HCT116 (cell line): ENCODE results near the gene LIPA.

Source experiments
- EZH2phosphoT487 ChIP-seq: fragments of 200-600 bp; IDR thresholded peaks from 2 replicates; pipeline ENCODE4 v1.6.1; 2018; ENCODE audit warnings: antibody characterized with exemption, borderline replicate concordance
- POLR2A ChIP-seq: IDR thresholded peaks from 2 replicates; pipeline ENCODE4 v1.7.0; 2011; ENCODE audit warnings: borderline replicate concordance; ENCODE audit not compliant: insufficient read depth, insufficient read length; ENCODE audit errors: extremely low read depth
- POLR2AphosphoS5 ChIP-seq: IDR thresholded peaks from 2 replicates; pipeline ENCODE4 v1.6.1; 2011; ENCODE audit warnings: mild to moderate bottlenecking, low read depth, low read length, moderate library complexity
- TF ChIP-seq, protein P1 (sequence below): IDR thresholded peaks from 2 replicates; pipeline ENCODE4 v1.6.1; 2012
- TF ChIP-seq, protein P2 (sequence below), 3 experiments: fragments of 200-600 bp in 1 of 3; sonication (generic) in 1 of 3; IDR thresholded peaks in 2 of 3; conservative IDR thresholded peaks in 1 of 3; 2 replicates each; pipeline ENCODE4 v1.5.1; 2012 to 2017; ENCODE audit warnings: low read depth in 2 of 3, low read length in 2 of 3, antibody characterized with exemption in 1 of 3, borderline replicate concordance in 1 of 3, control low read depth in 1 of 3, mild to moderate bottlenecking in 1 of 3, mixed read lengths in 1 of 3, mixed run types in 1 of 3, moderate library complexity in 1 of 3; ENCODE audit not compliant: insufficient read depth in 1 of 3

- TF ChIP-seq, protein P1, sequence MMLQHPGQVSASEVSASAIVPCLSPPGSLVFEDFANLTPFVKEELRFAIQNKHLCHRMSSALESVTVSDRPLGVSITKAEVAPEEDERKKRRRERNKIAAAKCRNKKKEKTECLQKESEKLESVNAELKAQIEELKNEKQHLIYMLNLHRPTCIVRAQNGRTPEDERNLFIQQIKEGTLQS, result no peak
- TF ChIP-seq, protein P2, sequence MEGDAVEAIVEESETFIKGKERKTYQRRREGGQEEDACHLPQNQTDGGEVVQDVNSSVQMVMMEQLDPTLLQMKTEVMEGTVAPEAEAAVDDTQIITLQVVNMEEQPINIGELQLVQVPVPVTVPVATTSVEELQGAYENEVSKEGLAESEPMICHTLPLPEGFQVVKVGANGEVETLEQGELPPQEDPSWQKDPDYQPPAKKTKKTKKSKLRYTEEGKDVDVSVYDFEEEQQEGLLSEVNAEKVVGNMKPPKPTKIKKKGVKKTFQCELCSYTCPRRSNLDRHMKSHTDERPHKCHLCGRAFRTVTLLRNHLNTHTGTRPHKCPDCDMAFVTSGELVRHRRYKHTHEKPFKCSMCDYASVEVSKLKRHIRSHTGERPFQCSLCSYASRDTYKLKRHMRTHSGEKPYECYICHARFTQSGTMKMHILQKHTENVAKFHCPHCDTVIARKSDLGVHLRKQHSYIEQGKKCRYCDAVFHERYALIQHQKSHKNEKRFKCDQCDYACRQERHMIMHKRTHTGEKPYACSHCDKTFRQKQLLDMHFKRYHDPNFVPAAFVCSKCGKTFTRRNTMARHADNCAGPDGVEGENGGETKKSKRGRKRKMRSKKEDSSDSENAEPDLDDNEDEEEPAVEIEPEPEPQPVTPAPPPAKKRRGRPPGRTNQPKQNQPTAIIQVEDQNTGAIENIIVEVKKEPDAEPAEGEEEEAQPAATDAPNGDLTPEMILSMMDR (IDR thresholded peaks at IDR 0.05 in 2 of 3, conservative IDR thresholded peaks at IDR 0.05 in 1 of 3; ENCODE audit: borderline replicate concordance in 1 of 3, insufficient read depth in 1 of 3, low read depth in 2 of 3, low read length in 2 of 3), result no peak
- TF ChIP-seq EZH2phosphoT487 (no peak), POLR2A (no peak), POLR2AphosphoS5 (no peak)
Measured at GRCh38 chr10:89241486-89242344, 9.9 kb downstream of the LIPA start.
